GM12874 (cell line): ENCODE measurements around the gene DNAJC28.

Experiments used
- TF ChIP-seq, protein P1 (sequence below): IDR thresholded peaks from 2 replicates; pipeline ENCODE4 v1.5.1; 2011; ENCODE audit warnings: low read depth, mild to moderate bottlenecking, control low read depth, low read length, moderate library complexity; ENCODE audit not compliant: insufficient read depth

DNAJC28 gene

GRCh38 chr21:33480481-33481103, 10.9 kb downstream of the DNAJC28 start:
- TF ChIP-seq, protein P1, sequence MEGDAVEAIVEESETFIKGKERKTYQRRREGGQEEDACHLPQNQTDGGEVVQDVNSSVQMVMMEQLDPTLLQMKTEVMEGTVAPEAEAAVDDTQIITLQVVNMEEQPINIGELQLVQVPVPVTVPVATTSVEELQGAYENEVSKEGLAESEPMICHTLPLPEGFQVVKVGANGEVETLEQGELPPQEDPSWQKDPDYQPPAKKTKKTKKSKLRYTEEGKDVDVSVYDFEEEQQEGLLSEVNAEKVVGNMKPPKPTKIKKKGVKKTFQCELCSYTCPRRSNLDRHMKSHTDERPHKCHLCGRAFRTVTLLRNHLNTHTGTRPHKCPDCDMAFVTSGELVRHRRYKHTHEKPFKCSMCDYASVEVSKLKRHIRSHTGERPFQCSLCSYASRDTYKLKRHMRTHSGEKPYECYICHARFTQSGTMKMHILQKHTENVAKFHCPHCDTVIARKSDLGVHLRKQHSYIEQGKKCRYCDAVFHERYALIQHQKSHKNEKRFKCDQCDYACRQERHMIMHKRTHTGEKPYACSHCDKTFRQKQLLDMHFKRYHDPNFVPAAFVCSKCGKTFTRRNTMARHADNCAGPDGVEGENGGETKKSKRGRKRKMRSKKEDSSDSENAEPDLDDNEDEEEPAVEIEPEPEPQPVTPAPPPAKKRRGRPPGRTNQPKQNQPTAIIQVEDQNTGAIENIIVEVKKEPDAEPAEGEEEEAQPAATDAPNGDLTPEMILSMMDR, result no peak

DNA sequence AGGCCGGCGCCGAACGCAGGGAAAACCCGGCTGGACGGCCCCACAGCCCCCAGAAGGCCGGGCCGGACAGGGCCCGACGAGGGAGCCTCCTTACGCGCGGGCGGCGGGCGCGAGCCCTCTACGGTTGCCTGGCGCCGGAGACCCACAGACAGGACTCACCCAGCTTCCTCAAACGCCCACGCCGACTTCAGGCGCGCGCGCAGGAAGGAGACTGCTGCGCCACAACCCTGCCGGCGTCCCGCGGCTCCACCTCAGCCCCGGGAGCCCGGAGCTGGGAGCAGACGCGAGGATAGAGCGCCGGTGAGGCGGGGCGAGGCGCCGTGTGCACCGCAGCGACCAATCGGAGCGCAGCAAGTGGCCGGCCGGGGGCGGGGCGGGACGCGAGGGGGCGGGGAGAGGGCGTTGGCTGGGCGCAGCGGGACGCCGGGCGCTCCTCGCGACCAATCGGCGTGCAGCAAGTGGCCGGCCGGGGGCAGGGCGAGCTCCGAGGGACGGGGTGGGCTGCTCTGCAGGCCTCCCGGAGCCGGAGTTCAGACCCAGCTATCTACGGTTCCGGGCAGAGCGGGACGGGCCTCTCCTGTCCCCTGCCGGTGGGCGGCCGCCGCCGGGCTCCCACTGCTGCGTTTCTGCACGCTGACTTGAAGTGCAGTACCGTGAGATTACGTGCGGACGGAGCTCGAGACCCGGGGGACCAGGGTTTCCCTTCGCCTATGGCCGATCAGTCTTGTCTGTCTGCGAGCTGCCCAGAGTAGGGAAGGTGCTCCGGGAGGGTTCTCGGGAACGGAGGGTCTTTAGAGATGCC, 11.6 kb downstream of the DNAJC28 start, which contains the start of gene TMEM50B:
TMEM50B (minus strand) TSS at position 296 of the 802 bp plus-strand sequence. CDS start 11,089 bp downstream, outside the sequence.
- TF ChIP-seq, protein P1, result peak; percentile 51; the same call in 1 of the 2 replicates

- TF ChIP-seq, protein P1, result no peak; the same call in 1 of the 2 replicates
Observed at GRCh38 chr21:33478935-33479678, 12.4 kb downstream of the DNAJC28 start.

- TF ChIP-seq, protein P1, result no peak
Observed at GRCh38 chr21:33478182-33478581, 13.3 kb downstream of the DNAJC28 start.

DNA sequence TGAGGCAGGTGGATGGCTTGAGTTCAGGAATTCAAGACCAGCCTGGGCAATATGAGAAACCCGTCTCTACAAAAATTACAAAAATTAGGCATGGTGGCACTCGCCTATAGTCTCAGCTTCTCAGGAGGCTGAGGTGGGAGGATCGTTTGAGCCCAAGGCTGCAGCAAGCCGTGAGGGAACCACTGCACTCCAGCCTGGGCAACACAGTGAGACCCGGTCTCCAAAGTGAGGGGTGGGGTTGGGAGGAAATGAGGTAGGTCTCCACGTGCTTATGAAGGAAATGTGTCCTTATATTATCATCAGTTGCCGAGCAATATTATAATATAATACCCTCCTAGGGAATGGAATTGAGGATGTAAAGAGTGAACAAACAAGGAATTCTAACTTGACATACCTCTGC, 14.4 kb downstream of the DNAJC28 start:
- TF ChIP-seq, protein P1, result no peak

DNA sequence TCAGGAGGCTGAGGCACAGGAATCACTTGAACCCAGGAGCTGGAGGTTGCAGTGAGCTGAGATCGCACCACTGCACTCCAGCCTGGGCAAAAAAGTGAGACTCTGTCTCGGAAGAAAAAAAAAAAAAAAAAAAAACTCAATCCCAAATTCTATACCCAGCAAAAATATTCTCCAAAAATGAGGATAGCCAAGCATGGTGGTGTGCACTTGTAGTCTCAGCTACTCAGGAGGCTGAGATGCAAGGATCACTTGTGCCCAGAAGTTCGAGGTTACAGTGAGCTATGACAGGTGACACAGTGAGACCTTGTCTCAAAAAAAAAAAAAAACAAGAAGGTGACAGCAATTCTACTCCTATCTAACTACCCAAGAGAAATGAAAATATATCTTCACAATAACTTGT, 18.2 kb downstream of the DNAJC28 start:
- TF ChIP-seq, protein P1, result no peak

DNA sequence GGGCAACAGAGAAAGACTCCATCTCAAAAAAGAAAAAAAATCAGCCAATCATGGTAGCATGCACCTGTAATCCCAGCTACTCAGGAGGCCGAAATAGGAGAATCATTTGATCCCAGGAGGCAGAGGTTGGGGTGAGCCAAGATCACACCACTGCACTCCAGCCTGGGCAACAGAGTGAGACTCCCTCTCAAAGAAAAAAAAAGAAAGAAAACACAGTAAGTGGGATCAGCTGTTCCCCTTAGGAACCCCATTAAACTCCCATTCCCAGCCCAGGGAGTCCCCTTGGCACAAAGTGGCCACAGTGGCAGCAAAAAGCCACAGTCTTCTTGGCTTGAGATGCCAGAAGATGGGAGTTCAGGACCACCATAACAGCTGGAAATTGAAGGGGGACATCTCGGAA, 20.8 kb downstream of the DNAJC28 start:
- TF ChIP-seq, protein P1, result no peak
